Fibroblast of skin of left biceps (primary cell): ENCODE measurements around the gene GRIN3B.

Source experiments
- DNase-seq, 2 experiments: peaks; one replicate each; pipeline ENCODE4 v3.0.0-alpha.2; 2013; ENCODE audit warnings: low read depth in 2 of 2

The GRIN3B gene

GRCh38 chr19:964761-965694 is 35.2 kb upstream of the GRIN3B start:
- no peak for DNase-seq

- no peak for DNase-seq
Observed at GRCh38 chr19:966485-967088, 33.6 kb upstream of the GRIN3B start.

GRCh38 chr19:970695-971094 is 29.5 kb upstream of the GRIN3B start:
- DNase-seq = no peak

- DNase-seq = no peak
Observed at GRCh38 chr19:971795-972194, 28.4 kb upstream of the GRIN3B start.

- DNase-seq = no peak
Observed at GRCh38 chr19:972281-972680, 27.9 kb upstream of the GRIN3B start.

- no peak for DNase-seq
Observed at GRCh38 chr19:973726-974563, 26.3 kb upstream of the GRIN3B start.

- no peak for DNase-seq
Observed at GRCh38 chr19:974564-975257, 25.5 kb upstream of the GRIN3B start.

- DNase-seq = no peak
Observed at GRCh38 chr19:976476-976875, 23.7 kb upstream of the GRIN3B start.

GRCh38 chr19:977058-977464 is 23.2 kb upstream of the GRIN3B start:
- no peak for DNase-seq

GRCh38 chr19:979318-979741 is 20.9 kb upstream of the GRIN3B start:
- no peak for DNase-seq

GRCh38 chr19:980133-980998 is 19.9 kb upstream of the GRIN3B start:
- no peak for DNase-seq

- DNase-seq = no peak
Observed at GRCh38 chr19:982567-983170, 17.6 kb upstream of the GRIN3B start.

GRCh38 chr19:984165-984967 is 15.9 kb upstream of the GRIN3B start, which contains the start of gene WDR18:
TSS of gene WDR18 (plus strand) at chr19:984345. CDS start at chr19:984354, 9 bp downstream.
- DNase-seq = peak; percentile 59 to 68

- DNase-seq = no peak
Observed at GRCh38 chr19:986083-986482, 14.1 kb upstream of the GRIN3B start.

- DNase-seq = no peak
Observed at GRCh38 chr19:988081-988480, 12.1 kb upstream of the GRIN3B start.

- no peak for DNase-seq
Observed at GRCh38 chr19:988510-988909, 11.7 kb upstream of the GRIN3B start.

- DNase-seq = no peak
Observed at GRCh38 chr19:989381-990081, 10.7 kb upstream of the GRIN3B start.

- DNase-seq = no peak
Observed at GRCh38 chr19:990119-990571, 10.1 kb upstream of the GRIN3B start.

GRCh38 chr19:990746-991145 is 9.5 kb upstream of the GRIN3B start:
- no peak for DNase-seq
